ENCODE results near the gene RBM44. TPM values are rescaled to one million over a fixed set of nuclear protein-coding genes. Genes with fewer than 3 reads are reported as not detected.

RBM44 gene
- total RNA-seq, 2 donors from 2014 or later = 1.6 to 7.1 TPM

- H3K27ac ChIP-seq = no peak overlapping the region
- no peaks in the 10 kb centered on the region for H3K9me3 ChIP-seq
- H3K36me3 ChIP-seq = peaks cover 82% of the 10 kb centered on the region
- no peak overlapping the region for H3K4me3 ChIP-seq
- no peaks in the 10 kb centered on the region for H3K27me3 ChIP-seq (replicated peaks; ENCODE audit: insufficient read depth)
- TF ChIP-seq CTCF (IDR thresholded peaks at IDR 0.05) = no peak
- H3K4me1 ChIP-seq (ENCODE audit: control insufficient read depth in 1 of 2, low read depth in 2 of 2) = no peaks in the 10 kb centered on the region
- no peak for DNase-seq (ENCODE audit: low spot score)
- ATAC-seq (ENCODE audit: insufficient number of reproducible peaks, low FRiP score, low read depth) = no peak
Measured at GRCh38 chr2:237754182-237754581, 44.4 kb upstream of the RBM44 start.

GRCh38 chr2:237754626-237755248, 43.8 kb upstream of the RBM44 start:
- no peak for ATAC-seq (ENCODE audit: insufficient number of reproducible peaks, low FRiP score, low read depth)
- peaks cover 82% of the 10 kb centered on the region for H3K36me3 ChIP-seq
- no peak overlapping the region for H3K27ac ChIP-seq
- no peaks in the 10 kb centered on the region for H3K4me1 ChIP-seq (ENCODE audit: control insufficient read depth in 1 of 2, low read depth in 2 of 2)
- no peaks in the 10 kb centered on the region for H3K27me3 ChIP-seq (replicated peaks; ENCODE audit: insufficient read depth)
- no peaks in the 10 kb centered on the region for H3K9me3 ChIP-seq
- no peak overlapping the region for H3K4me3 ChIP-seq
- no peak for TF ChIP-seq CTCF (IDR thresholded peaks at IDR 0.05)
- no peak for DNase-seq (ENCODE audit: low spot score)

- Histone ChIP-seq H3K27ac (no peak overlapping the region), H3K27me3 (replicated peaks; ENCODE audit: insufficient read depth) (no peaks in the 10 kb centered on the region), H3K4me1 (ENCODE audit: control insufficient read depth in 1 of 2, low read depth in 2 of 2) (no peaks in the 10 kb centered on the region), H3K9me3 (no peaks in the 10 kb centered on the region), H3K4me3 (no peak overlapping the region), H3K36me3 (peaks cover 85% of the 10 kb centered on the region)
- no peak for TF ChIP-seq CTCF (IDR thresholded peaks at IDR 0.05)
- no peak for DNase-seq (ENCODE audit: low spot score)
- no peak for ATAC-seq (ENCODE audit: insufficient number of reproducible peaks, low FRiP score, low read depth)
Measured at GRCh38 chr2:237757616-237758015, 41.0 kb upstream of the RBM44 start.

- DNase-seq (ENCODE audit: low spot score) (no peak), ATAC-seq (ENCODE audit: insufficient number of reproducible peaks, low FRiP score, low read depth) (no peak)
- H3K4me1 ChIP-seq (ENCODE audit: control insufficient read depth in 1 of 2, low read depth in 2 of 2) = no peaks in the 10 kb centered on the region
- H3K4me3 ChIP-seq = no peak overlapping the region
- no peaks in the 10 kb centered on the region for H3K27me3 ChIP-seq (replicated peaks; ENCODE audit: insufficient read depth)
- no peak overlapping the region for H3K27ac ChIP-seq
- H3K36me3 ChIP-seq = peaks cover 84% of the 10 kb centered on the region
- no peak for TF ChIP-seq CTCF (IDR thresholded peaks at IDR 0.05)
- H3K9me3 ChIP-seq = no peaks in the 10 kb centered on the region
Measured at GRCh38 chr2:237758185-237758584, 40.4 kb upstream of the RBM44 start.

GRCh38 chr2:237759176-237759575, 39.4 kb upstream of the RBM44 start:
- no peak for TF ChIP-seq CTCF (IDR thresholded peaks at IDR 0.05)
- H3K27ac ChIP-seq = no peak overlapping the region
- no peaks in the 10 kb centered on the region for H3K9me3 ChIP-seq
- H3K36me3 ChIP-seq = peaks cover 85% of the 10 kb centered on the region
- H3K4me1 ChIP-seq (ENCODE audit: control insufficient read depth in 1 of 2, low read depth in 2 of 2) = no peaks in the 10 kb centered on the region
- no peaks in the 10 kb centered on the region for H3K27me3 ChIP-seq (replicated peaks; ENCODE audit: insufficient read depth)
- ATAC-seq (ENCODE audit: insufficient number of reproducible peaks, low FRiP score, low read depth) (no peak), DNase-seq (ENCODE audit: low spot score) (no peak)
- no peak overlapping the region for H3K4me3 ChIP-seq

All from thoracic aorta (tissue), 2 donors.